HG03025 (cell line): ENCODE data around the gene PLXNA2.

Source experiments
- ATAC-seq: cut with Tn5 transposase; IDR thresholded peaks from one replicate; pipeline ENCODE4 v1.9.1; 2021; ENCODE audit warnings: mild to moderate bottlenecking, moderate library complexity; ENCODE audit not compliant: unreplicated experiment, low FRiP score

PLXNA2 gene

GRCh38 chr1:208208132-208208487 lies 36.1 kb downstream of the PLXNA2 start:
- no peak for ATAC-seq

- no peak for ATAC-seq
Observed at GRCh38 chr1:208207388-208208131, 36.6 kb downstream of the PLXNA2 start.

GRCh38 chr1:208206092-208206698 lies 38.0 kb downstream of the PLXNA2 start:
- ATAC-seq: no peak

- no peak for ATAC-seq
Observed at GRCh38 chr1:208205216-208206013, 38.8 kb downstream of the PLXNA2 start.

- ATAC-seq: no peak
Observed at GRCh38 chr1:208204779-208205178, 39.4 kb downstream of the PLXNA2 start.

- no peak for ATAC-seq
Observed at GRCh38 chr1:208203848-208204609, 40.2 kb downstream of the PLXNA2 start.

- ATAC-seq: no peak
Observed at GRCh38 chr1:208203127-208203847, 40.9 kb downstream of the PLXNA2 start.

- ATAC-seq: no peak
Observed at GRCh38 chr1:208202333-208202995, 41.7 kb downstream of the PLXNA2 start.

- no peak for ATAC-seq
Observed at GRCh38 chr1:208201229-208201628, 43.0 kb downstream of the PLXNA2 start.

- ATAC-seq: no peak
Observed at GRCh38 chr1:208200116-208200515, 44.1 kb downstream of the PLXNA2 start.

GRCh38 chr1:208198236-208198635 lies 45.9 kb downstream of the PLXNA2 start:
- ATAC-seq: no peak

GRCh38 chr1:208194944-208195343 lies 49.2 kb downstream of the PLXNA2 start:
- no peak for ATAC-seq

- ATAC-seq: no peak
Observed at GRCh38 chr1:208192995-208193394, 51.2 kb downstream of the PLXNA2 start.

- ATAC-seq: no peak
Observed at GRCh38 chr1:208190784-208191183, 53.4 kb downstream of the PLXNA2 start.

- no peak for ATAC-seq
Observed at GRCh38 chr1:208189716-208190115, 54.5 kb downstream of the PLXNA2 start.

GRCh38 chr1:208189183-208189582 lies 55.0 kb downstream of the PLXNA2 start:
- peak; percentile 49 for ATAC-seq

GRCh38 chr1:208188607-208189006 lies 55.6 kb downstream of the PLXNA2 start:
- no peak for ATAC-seq

- ATAC-seq: peak; percentile 85
Observed at GRCh38 chr1:208187499-208188041, 56.6 kb downstream of the PLXNA2 start.

GRCh38 chr1:208185801-208186231 lies 58.4 kb downstream of the PLXNA2 start:
- no peak for ATAC-seq
